UCSD-AML1 (cell line): Measurements from ENCODE around the gene NRIP2.

Source experiments
- DNase-seq: peaks from one replicate; lab custom pipeline; 2025; ENCODE audit not compliant: unreplicated experiment; lab: John Stamatoyannopoulos, UW

The NRIP2 gene

DNA sequence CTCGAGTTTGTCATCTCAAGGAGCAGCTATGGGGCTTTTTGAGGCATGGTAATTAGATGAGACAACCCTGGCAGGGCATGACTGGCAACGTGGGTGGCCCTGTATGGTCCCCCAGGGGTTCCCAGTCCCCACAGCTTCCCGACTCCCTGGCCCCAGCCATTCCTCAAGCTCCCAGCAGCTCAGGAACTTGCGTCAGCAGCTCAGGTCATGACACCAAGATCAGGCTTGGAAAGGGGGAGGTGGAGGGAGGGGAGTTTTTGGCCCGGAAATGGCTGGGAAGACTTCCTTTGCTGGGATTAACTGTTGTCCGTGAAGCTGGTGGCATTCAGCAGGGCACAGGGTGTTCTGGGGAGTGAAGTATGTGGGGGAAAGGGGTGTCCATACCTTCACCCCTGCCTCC, 10.4 kb upstream of the NRIP2 start:
- peak; percentile 18 for DNase-seq

DNA sequence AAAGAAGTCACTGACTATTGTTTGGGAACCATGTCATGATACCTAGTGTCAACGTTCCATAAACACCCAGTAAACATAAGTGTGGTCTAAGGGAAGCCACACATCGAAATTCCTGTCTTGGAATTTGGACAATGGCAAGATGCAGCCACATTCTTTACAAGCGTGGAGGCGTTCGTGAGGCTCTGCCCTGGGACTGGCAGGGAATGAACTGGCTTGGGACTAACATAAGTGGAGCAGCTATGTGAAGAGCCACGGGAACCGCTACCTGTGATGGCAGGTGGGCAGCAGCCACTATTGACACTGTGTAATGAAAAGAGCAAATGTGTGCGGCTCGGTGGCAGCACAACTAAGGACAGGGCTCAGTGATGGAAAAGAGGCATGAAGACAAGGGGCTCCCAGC, 10.0 kb upstream of the NRIP2 start:
- no peak for DNase-seq

DNA sequence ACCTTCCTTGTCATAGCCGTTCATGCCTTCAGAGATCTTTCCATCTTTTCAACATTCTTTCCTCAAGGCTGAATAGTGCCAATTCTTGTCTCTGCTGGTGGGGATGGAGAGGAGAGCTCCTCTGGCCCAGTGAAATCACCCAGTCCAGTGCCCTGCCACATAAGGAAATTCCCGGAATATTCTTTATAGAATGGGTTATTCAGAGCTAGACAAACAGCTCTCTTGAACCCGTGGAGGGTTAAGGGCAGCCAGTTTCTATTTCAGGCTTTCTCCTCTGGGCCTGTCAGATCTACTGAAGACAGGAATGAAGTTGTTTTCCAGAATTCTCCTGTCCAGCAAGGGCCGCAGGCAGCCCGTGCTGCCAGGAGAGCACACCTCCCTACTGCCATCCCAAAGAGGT, 8.1 kb upstream of the NRIP2 start:
- no peak for DNase-seq

DNA sequence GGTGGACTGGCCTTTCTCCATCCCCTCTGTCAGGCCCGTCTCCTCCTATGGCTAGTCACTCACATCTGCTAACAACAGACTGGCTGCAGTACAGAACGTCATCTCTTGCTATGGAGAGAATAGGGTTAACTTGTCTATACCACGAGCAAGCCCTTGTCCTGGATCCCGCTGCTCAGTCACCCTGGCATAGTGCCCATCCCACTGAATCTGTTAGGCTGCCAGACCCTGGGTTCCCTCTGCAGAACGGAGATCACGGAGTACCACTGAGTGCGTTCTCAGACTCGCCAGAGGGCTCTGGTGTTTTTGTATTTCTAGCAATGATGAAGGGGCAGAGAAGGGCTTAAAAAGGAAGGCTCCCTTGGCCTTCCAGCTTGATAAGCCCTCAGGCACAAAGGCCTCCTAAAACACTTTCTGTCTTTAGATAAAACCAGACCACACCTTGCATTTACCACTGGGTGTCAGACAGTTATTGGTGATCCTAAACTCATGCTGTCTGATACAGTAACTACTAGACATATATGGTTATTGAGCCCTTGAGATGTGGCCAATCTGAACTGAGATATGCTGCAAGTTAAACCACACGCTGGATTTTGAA, 6.3 kb upstream of the NRIP2 start:
- DNase-seq, result no peak

DNA sequence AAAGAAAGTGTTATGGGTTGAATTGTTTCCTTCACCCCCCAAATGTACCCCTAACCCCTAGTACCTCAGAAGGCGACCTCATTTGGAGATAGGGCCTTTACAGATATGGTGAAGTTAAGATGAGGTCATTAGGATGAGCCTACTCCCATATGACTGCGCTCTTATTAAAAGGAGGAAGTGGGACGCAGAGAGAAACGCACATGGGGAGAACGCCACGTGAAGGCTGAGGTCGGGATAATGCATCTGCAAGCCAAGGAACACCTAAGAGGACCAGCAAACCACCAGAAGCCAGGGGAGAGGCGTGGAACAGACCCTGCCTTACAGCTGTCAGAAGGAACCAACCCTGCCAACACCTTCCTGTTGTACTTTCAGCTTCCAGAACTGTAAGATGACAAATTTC, 1.7 kb upstream of the NRIP2 start:
- DNase-seq, result no peak

DNA sequence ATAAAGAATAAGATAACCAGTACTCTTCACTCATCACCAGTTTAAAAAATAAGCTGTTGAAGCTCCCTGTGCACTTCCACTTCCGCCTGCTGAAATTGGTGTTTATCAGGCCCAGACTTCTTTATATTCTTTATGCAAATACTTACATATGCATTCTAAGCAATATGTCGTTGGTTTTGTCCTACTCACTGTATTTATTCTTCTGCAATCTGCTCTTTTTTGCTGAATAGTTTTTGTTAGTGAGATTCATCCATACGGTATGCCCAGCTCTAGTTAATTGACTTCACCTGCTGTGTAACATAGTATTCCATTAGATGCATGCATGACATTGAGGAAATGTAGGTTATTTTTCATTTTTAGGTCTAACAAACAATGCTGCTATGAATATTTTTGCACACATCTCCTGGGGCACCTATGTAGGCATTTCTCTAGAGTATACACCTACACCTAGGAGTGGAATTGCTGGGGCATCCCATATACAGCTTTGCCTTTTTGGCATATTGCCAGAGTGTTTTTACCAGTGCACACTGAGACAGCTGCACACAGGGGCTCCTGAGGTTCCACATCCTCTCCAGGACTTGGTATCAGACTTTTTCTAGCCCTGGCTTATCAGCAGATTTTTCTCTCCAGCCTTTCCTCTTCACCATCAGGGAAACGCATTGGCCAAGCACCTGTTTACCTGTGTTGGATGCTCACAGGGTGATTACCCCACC, 1.0 kb upstream of the NRIP2 start:
- DNase-seq, result no peak

DNA sequence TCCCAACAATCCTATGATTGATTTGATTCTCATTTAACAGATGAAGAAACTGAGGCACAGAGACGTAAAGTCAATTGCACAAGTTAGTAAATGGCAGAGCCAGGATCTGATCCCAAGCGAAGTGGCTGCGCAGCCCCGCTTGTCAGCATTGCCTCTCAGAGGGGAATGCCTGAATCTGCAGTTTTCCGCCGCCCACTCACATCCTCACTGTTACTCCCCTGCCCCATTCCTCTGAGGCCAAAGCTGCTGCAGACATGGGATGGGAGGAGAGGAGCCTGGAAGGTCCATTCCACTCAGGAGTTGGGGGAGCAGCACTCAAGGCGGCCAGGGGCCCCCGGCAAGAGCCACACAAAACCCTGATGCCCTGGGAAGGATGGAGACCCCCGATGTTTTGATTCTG, 1.0 kb downstream of the NRIP2 start:
- DNase-seq, result no peak

DNA sequence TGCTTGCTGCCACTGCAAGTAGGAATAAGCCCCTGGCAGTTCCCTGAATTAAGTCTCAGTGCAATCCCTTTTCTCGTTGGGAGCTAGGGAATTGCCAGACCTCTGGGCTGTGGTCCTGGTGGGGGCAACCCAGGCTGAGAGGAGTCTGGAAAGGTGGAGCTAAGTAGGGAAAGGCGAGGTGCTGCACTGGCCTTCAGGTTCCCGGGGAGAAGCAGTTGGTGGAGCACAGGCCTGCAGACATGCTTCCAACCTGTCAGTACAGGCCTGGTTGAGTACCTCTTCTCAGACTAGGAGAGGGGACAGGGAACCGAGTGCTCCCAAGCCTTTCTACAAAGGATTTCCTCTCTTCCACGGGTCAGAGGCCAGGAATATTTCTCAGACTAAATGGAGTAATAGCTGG, 1.5 kb downstream of the NRIP2 start:
- no peak for DNase-seq

DNA sequence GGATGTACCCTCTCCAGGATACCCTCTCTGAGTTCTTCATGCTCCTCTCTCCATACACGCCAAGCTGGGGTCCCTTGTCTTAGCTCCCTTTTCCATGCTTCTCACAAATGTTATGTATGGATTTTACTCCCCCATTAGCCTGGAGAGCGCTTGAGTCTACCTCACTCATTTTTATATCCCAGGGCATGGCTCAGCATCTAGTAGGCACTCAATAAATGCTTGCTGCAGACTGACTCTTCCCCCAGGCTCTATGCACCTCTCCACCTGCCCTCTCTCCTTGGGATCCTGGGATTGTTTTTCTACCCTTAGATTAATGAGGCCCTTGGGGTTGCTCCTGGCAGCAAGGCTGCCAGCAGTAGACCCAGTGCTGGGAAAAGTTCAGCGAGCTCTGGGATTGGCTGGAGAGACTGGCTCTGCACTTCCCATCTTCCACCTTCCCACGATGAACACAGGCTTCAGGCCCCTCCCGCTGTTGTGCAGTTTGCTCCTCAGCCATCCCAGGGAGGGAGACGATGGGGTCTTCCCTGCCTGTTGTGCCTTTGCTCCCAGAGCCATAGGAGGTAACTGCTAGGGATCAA, 2.2 kb downstream of the NRIP2 start:
- DNase-seq, result no peak

DNA sequence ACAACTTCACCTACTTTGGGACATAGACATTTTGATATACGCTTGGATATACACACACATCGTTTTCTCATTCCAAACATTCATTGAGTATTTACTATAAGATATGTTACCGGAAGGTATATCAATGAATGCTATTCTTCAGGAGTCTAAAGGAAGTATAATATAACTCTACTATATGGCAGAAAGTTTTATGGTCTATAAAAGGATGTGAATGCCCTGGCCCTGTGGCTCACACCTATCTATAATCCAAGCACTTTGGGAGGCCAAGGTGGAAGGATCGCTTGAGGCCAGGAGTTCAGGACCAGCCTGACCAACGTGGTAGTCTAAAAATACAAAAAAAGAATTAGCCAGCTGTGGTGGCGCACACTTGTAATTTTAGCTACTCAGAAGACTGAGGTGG, 5.6 kb downstream of the NRIP2 start:
- DNase-seq, result no peak

DNA sequence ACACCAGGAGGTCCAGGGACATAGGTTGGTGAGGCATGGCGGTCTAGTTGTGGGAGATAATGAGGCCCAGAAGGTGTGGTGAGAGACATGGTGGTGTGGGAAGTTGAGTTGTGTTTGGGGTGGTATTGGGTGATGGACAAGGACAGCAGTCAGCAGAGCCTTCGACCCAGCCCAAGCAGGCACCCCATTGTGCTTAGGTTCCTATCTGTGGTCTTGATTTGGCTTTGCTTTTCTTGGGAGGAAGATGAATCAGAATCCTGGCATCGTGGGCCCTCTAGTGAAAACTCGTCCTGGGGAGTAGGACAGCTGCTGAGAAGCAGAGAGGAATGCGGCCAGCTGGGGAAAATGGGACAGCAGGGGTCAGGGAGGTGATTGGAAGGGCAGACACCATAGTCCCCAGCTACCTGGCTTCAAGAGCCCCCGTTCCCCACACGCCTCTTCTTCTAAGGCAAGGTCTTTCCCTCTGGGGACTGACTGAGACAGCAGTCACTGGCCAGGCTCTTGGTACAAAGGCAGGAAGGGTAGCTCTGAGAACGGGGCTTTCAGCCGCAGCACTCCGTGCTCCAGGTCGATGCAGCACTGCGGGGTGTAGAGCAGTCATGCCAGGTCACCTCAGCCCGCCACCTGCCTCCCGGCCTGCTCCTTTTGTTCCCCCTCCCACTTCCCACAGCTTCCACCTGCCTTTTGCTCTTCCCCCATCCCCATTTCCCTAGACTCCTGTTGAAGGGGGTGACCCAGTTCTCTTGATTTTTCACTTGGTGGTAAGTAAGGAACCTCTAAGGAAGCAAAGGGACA, 7.9 kb downstream of the NRIP2 start:
- DNase-seq, result no peak

DNA sequence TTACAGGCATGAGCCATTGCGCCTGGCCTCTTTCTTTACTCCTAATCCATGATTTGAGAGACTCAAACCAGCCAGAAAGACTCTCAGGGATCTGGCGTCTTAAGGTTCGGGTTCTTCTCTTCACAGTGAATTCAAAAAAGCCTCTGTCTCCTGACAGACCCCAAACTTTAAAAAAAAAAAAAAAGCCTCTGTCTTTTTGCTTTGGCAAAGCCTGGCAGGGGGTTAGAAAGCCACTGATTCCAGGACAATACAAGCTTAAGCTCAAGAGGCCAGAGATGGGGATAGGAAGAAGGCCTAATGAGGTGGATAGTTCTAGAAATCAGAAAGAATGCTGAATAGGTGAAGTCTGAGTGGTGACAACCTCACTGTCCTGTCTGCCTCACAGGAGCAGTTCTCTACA, 8.8 kb downstream of the NRIP2 start:
- DNase-seq, result no peak

DNA sequence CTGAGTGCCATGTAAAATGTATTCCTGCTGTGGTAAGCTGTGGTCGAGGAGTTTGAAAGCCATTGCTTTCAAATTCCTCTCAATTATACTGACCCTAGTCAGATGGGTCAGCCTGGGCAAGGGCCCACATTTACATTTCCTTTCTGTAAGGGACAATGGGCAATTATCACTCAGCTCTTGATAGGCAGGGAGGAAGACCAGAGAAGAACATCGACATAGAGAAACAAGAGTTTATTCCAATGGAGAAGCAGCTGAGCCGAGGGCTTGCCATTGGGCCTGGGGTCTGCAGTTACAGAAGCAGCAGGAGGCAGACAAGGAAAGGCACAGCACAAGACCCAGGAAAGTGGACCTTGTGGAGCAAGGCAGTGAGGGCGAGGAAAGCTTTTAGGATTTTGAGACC, 9.7 kb downstream of the NRIP2 start:
- no peak for DNase-seq

DNA sequence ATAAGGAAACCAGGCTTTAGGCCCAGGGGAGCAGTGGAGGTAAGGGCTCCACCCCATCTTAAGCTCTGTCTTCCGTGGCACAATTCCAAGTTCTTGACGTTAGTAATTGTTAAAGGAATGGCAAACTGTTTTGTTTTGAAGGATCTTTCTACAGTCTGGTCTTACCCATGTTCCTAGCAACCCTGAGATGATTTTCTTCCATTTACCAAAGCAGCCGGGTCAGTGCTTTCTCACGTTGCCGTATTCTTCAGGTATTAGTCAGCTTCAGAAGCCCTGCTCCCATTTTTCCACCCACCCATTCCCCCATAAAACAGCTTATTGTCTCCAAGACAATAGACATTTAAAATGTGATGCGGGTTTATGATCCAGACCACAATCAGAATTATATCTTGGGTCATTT, 10.3 kb downstream of the NRIP2 start:
- no peak for DNase-seq

DNA sequence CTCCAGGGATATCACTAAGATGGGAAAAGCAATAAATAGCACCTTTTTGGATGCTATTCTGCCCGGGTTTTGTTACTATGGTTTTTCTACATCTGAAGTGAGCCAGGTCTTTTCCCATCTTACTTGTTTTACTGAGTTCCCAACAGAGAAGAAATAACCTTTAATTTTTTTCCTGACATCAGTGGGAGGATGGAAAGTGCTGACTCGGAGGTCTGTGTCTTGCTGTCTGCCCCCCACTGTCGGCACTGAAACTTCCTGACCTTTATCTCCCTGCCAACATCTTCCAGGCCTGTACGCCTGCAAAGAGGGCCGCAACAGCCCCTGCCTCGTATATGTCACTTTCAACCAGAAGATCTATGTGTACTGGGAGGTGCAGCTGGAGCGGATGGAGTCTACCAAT, 11.4 kb downstream of the NRIP2 start:
- no peak for DNase-seq

DNA sequence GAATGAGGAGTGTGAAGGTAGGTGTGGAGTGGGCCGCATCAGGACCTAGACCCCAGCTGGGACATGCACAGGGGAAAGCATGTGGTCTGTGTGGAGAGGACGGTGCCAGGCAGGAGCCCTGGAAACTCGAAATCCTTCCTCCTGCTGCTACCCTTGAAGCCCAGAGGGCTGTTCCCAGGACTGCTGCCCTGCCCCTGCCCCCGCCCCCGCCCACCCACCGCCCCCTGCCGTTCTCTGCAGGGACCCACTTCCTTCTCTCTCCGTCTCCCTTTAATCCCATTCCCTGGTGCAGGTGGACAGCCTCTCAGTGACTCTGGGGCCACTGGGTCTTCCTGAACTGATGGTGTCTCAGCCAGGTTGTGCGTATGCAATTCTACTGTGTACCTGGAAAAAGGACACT, 14.4 kb downstream of the NRIP2 start:
- DNase-seq, result no peak

DNA sequence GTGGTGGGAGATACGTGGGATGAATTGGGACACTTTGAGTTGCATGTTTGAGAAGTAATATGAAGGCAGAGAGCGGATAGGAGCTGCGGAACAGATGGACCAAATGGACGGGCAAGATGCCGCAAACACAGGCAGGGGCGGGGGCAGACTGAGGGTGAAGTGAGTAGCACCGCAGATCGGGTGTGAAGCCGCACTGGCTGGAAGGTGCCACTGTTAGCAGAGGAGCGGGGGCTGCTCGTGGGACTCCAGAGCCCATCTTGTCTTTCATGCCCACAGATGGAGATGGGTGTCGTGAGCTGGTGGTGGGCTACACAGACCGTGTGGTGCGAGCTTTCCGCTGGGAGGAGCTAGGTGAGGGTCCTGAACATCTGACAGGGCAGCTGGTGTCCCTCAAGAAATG, 15.0 kb downstream of the NRIP2 start:
- DNase-seq, result no peak

DNA sequence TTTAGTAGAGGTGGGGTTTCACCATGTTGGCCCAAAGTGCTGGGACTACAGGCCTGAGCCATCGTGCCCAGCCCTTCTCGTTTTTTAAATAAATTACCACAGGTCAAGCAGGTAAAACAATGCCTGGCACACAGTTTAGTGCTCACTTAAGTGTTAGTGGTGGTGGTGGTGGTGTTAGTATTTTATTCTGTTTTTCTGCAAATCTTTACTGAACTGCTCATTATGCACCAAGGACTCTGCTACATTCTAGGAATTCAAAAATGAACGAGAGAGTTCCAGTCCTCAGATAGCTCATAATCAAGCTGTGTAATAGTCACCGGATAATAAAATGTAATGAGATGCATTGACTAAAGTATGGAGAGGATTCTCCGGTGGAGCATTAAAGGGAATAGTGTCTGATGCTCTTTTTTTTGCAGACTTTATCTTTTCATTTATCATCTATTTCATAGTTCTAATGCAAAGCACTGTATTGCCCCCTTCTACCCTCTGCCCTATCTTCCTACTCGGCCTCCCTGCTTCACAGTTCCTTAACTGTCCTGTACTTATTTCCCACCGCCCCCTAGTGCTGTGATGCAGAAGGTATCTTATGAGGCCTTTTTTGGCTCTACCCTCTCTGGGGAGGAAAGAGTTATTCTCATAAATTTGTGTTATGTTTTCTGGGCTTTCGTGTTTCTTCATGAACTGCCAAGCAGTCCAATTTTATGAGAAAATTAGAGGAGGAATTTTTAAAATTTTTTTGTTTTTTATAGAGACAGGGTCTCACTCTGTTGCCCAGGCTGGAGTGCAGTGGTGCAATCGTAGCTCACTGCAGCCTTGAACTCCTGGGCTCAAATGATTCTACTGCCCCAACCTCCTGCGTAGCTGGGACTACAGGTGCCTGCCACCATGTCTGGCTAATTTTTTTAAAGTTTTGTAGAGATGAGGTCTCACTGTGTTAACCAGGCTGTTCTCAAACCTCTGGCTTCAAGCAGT, 21.3 kb downstream of the NRIP2 start:
- DNase-seq, result no peak

DNA sequence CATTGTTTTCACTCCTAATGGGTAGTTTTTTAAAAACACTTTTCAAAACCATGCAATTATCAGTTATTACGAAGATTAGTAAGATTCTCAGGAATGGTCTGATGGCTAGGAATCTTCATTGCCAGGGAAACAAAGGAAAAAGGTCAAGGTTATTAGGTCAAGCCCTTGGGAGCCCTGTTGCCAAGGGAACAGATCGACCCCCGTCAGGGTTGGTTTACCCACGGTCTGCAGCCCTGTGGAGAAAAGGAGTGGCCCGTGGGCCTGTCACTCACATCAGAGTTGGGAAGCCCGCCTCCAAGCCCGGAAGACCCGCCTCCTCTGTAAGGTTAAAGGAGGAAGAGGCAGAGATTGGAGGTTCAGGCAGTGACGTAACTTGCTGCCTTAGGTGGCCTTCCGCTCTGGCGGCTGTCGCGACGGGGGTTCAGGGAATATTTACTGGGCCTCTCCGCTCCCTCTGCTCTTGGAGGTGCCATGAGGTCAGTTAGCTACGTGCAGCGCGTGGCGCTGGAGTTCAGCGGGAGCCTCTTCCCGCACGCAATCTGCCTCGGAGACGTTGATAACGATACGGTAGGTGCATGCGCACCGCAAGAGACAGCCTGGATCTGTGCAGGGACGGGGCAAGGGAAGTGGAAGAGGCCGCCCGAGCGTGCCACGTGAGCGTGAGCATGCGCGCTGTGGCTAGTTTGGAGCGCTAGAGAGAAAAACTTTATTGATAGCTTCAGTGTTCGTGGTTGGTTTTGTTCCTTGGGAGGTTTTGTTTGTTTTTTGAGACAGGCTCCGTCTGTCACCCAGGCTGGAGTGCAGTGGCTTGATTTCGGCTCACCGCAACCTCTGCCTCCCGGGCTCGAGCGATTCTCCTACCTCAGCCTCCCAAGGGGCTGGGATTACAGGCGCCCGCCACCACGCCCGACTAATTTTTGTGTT, 22.3 kb downstream of the NRIP2 start, which contains the start of gene ITFG2:
Gene ITFG2, plus strand, starts transcription at position 379 of the 924 bp plus-strand sequence. Its CDS starts 93 bp downstream, at position 472.
- DNase-seq, result peak; percentile 96

DNA sequence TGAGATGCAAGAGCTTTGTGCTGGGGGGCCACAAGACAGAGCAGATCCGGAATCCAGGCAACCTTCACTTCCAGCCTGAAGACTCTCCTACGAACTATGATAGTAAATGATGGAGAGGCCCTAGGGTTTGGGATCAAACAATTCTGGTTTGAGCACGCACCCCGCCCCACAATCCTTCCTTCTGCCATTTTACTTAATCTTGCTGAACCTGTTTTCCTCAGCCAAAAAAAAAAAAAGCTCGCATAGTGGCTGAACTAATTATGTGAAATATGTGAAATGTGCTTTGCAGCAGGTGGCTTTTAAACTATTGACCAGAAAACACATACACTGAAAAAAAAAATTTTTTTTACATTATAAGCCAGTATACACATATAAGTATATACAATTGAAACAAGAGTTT, 23.0 kb downstream of the NRIP2 start:
- DNase-seq, result no peak
